Tibial nerve (tissue), 4 donors: ENCODE measurements around the gene IRF2BP1. TPM values are rescaled to one million over a fixed set of nuclear protein-coding genes. Genes with fewer than 3 reads are reported as not detected.

Experiments used
- DNase-seq, 2 donors: peaks; one replicate each; pipeline ENCODE4 v3.0.0-alpha.2; 2019; ENCODE audit warnings: low spot score in 2 of 2
- H3K27ac ChIP-seq, 4 donors: fragments of 200-600 bp; sonication (generic) in 3 of 4; one replicate each; pipeline ENCODE4 v1.5.1; 2017 to 2019; ENCODE audit warnings: mild to moderate bottlenecking in 1 of 4
- H3K27me3 ChIP-seq, 2 donors: fragments of 200-600 bp; sonication (generic) in 1 of 2; one replicate each; pipeline versions ENCODE4 v1.5.1 to v1.6.0; 2017 to 2019
- H3K36me3 ChIP-seq, 3 donors: fragments of 200-600 bp; sonication (generic); one replicate each; pipeline ENCODE4 v1.5.1; 2018 to 2019
- H3K4me1 ChIP-seq, 4 donors: fragments of 200-600 bp; sonication (generic) in 3 of 4; one replicate each; pipeline ENCODE4 v1.5.1; 2017 to 2019
- H3K4me3 ChIP-seq, 4 donors: fragments of 200-600 bp; sonication (generic) in 3 of 4; one replicate each; pipeline ENCODE4 v1.5.1; 2017 to 2019; ENCODE audit warnings: mild to moderate bottlenecking in 1 of 4, moderate library complexity in 1 of 4
- H3K9me3 ChIP-seq, 4 donors: fragments of 200-600 bp; sonication (generic) in 3 of 4; one replicate each; pipeline ENCODE4 v1.5.1; 2017 to 2019
- CTCF ChIP-seq, 5 experiments: fragments of 200-600 bp in 3 of 5; fragments of 450-650 bp in 2 of 5; sonication (generic) in 3 of 5; IDR thresholded peaks; one replicate each; pipeline ENCODE4 v1.5.1; 2016 to 2019; ENCODE audit warnings: antibody characterized with exemption in 5 of 5, mild to moderate bottlenecking in 3 of 5, moderate library complexity in 2 of 5
- EP300 ChIP-seq, 2 donors: sonication (generic); formaldehyde crosslinking; IDR thresholded peaks; one replicate each; pipeline ENCODE4 v1.6.1; 2017; ENCODE audit warnings: antibody characterized with exemption in 2 of 2, mild to moderate bottlenecking in 1 of 2
- POLR2A ChIP-seq, 2 donors: fragments of 450-650 bp; IDR thresholded peaks; one replicate each; pipeline ENCODE4 v1.6.1; 2017; ENCODE audit warnings: antibody characterized with exemption in 2 of 2, mild to moderate bottlenecking in 2 of 2, moderate library complexity in 2 of 2
- WGBS, 2 donors: methylation state at CpG; one replicate each; pipeline ENCODE4 v1.1.5; 2018; 5-methylcytosine and 5-hydroxymethylcytosine counted together
- total RNA-seq, 4 donors: library from RNA; depleted of rRNA; stranded (reverse); fragments of >200 nt; gene quantifications; one replicate each; pipeline ENCODE4 v1.1.0, GENCODE V29; 2016

IRF2BP1 gene
- total RNA-seq, 4 donors from 2014 or later: 16.4 to 33.3 (median 27.2) TPM

DNA sequence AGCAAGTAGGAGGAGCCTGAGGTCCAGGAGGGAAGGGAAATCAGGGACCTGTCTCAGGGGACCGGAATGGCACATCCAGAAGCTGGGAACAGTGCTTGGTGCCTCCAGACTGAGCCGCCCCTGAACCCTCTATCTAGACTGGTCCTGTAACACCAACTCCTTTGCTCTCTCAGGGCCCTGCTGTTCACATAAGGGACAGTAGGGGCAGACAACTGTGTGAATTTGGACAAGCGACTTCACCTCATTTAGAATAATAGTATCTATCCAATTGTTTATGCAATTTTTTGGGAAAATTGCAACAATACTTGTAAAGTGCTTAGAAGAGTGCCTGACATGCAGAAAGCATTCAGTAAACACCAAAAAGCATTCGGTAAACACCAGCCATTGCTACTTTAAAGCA lies 37.0 kb downstream of the IRF2BP1 start:
- WGBS, 2 donors: 90 to 91% methylated on average over 4 of the region's 4 CpGs
- Histone ChIP-seq H3K27me3 (no peaks in the 10 kb centered on the region), H3K9me3 (no peaks in the 10 kb centered on the region), H3K4me3 (no peak overlapping the region), H3K27ac (no peak overlapping the region), H3K4me1 (no peaks in the 10 kb centered on the region), H3K36me3 (peaks cover 8 to 100% (median 42%) of the 10 kb centered on the region in 3 donors)
- no peak for TF ChIP-seq CTCF (IDR thresholded peaks at IDR 0.05)
- DNase-seq: no peak

- 85 to 88% methylated on average over 13 of the region's 13 CpGs for WGBS, 2 donors
- no peaks in the 10 kb centered on the region for H3K9me3 ChIP-seq
- DNase-seq: no peak
- TF ChIP-seq POLR2A (IDR thresholded peaks at IDR 0.05): no peak
- no peak for TF ChIP-seq CTCF (IDR thresholded peaks at IDR 0.05)
- no peak for TF ChIP-seq EP300 (IDR thresholded peaks at IDR 0.05)
- H3K36me3 ChIP-seq: peaks cover 11 to 100% (median 44%) of the 10 kb centered on the region in 3 donors
- H3K27ac ChIP-seq: no peak overlapping the region
- H3K27me3 ChIP-seq: no peaks in the 10 kb centered on the region
- H3K4me3 ChIP-seq: no peak overlapping the region
- H3K4me1 ChIP-seq: no peaks in the 10 kb centered on the region
Measured at GRCh38 chr19:45847663-45848062, 38.3 kb downstream of the IRF2BP1 start.

DNA sequence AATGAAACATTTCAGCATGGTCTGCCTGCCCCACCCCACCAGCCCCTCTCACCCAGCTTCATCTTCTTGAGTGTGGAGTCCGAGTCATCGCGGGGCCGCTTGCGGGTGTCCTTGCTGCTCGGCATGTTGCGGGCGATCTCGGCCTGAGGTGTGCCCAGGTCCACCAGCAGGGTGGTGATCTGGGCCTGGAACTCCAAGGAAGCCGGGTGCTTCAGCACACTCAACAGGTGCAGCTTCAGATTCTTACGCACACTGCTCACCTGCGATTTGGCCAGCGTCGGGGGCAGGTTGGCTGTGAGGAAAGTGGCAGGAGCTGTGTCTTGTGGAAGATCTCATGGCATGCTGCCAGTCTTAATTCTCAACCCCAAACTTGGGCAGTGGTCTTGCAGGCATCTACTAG lies 43.7 kb downstream of the IRF2BP1 start:
- no peaks in the 10 kb centered on the region for H3K27me3 ChIP-seq
- 94 to 96% methylated on average over 14 of the region's 14 CpGs for WGBS, 2 donors
- no peak for DNase-seq
- no peak overlapping the region for H3K4me3 ChIP-seq
- H3K36me3 ChIP-seq: peaks cover 2 to 100% (median 21%) of the 10 kb centered on the region in 3 donors
- H3K4me1 ChIP-seq: no peaks in the 10 kb centered on the region
- no peaks in the 10 kb centered on the region for H3K9me3 ChIP-seq
- TF ChIP-seq CTCF (IDR thresholded peaks at IDR 0.05): no peak
- no peak for TF ChIP-seq EP300 (IDR thresholded peaks at IDR 0.05)
- TF ChIP-seq POLR2A (IDR thresholded peaks at IDR 0.05): no peak
- no peak overlapping the region for H3K27ac ChIP-seq

GRCh38 chr19:45834970-45835369 lies 51.0 kb downstream of the IRF2BP1 start:
- H3K4me1 ChIP-seq: no peaks in the 10 kb centered on the region
- no peak for DNase-seq
- no peak for TF ChIP-seq CTCF (IDR thresholded peaks at IDR 0.05)
- TF ChIP-seq POLR2A (IDR thresholded peaks at IDR 0.05): no peak
- TF ChIP-seq EP300 (IDR thresholded peaks at IDR 0.05): no peak
- H3K4me3 ChIP-seq: no peak overlapping the region
- H3K27me3 ChIP-seq: no peaks in the 10 kb centered on the region
- H3K36me3 ChIP-seq: peaks cover 6 to 100% (median 9%) of the 10 kb centered on the region in 3 donors
- no peak overlapping the region for H3K27ac ChIP-seq
- WGBS, 2 donors: 87 to 92% methylated on average over 7 of the region's 7 CpGs
- H3K9me3 ChIP-seq: no peaks in the 10 kb centered on the region

Other genes with a start within 250 kb of the IRF2BP1 start
- gene EML2, start 246.7 kb downstream of the IRF2BP1 start, total RNA-seq: 10 to 100 TPM; 21.0 to 57.1 (median 25.0) TPM
- gene GIPR, start 217.9 kb downstream of the IRF2BP1 start, total RNA-seq: 1 to 10 TPM in 1 of 4 donors, under 1 TPM in 1, not detected in 2; 0.98 to 2.4 TPM
- 100 to 1,000 TPM; 125 to 151 (median 137) TPM for gene SNRPD2, start 194.2 kb downstream of the IRF2BP1 start, total RNA-seq
- 10 to 100 TPM in 2 of 4 donors, 1 to 10 TPM in 2; 5.9 to 13.2 (median 10.5) TPM for gene QPCTL, start 193.5 kb downstream of the IRF2BP1 start, total RNA-seq
- gene FBXO46, start 155.2 kb downstream of the IRF2BP1 start, total RNA-seq: 10 to 100 TPM in 3 of 4 donors, 1 to 10 TPM in 1; 9.8 to 15.9 (median 13.7) TPM
- gene MEIOSIN, start 152.7 kb downstream of the IRF2BP1 start, total RNA-seq: not detected
- 10 to 100 TPM; 21.0 to 31.0 (median 22.9) TPM for gene SIX5, start 116.9 kb downstream of the IRF2BP1 start, total RNA-seq
- 10 to 100 TPM; 59.0 to 87.9 (median 77.4) TPM for gene DMPK, start 103.7 kb downstream of the IRF2BP1 start, total RNA-seq
- gene DMWD, start 93.3 kb downstream of the IRF2BP1 start, total RNA-seq: 10 to 100 TPM; 28.4 to 75.0 (median 53.8) TPM
- under 1 TPM in 1 of 4 donors, not detected in 3; 0.30 TPM for gene RSPH6A, start 70.8 kb downstream of the IRF2BP1 start, total RNA-seq
- gene SYMPK, start 23.0 kb downstream of the IRF2BP1 start, total RNA-seq: 10 to 100 TPM; 31.0 to 89.0 (median 57.4) TPM
- gene FOXA3, start 21.8 kb downstream of the IRF2BP1 start, total RNA-seq: not detected
- gene MYPOP, start 16.5 kb upstream of the IRF2BP1 start, total RNA-seq: 1 to 10 TPM; 3.6 to 9.0 (median 5.5) TPM
- not detected for gene NANOS2, start 28.6 kb upstream of the IRF2BP1 start, total RNA-seq
- 1 to 10 TPM; 1.5 to 6.9 (median 1.7) TPM for gene NOVA2, start 87.7 kb upstream of the IRF2BP1 start, total RNA-seq
- 10 to 100 TPM; 16.2 to 31.4 (median 21.3) TPM for gene CCDC61, start 109.3 kb upstream of the IRF2BP1 start, total RNA-seq
- not detected for gene PGLYRP1, start 136.9 kb upstream of the IRF2BP1 start, total RNA-seq
- gene IGFL4, start 154.9 kb upstream of the IRF2BP1 start, total RNA-seq: 1 to 10 TPM in 1 of 4 donors, under 1 TPM in 3; 0.21 to 1.8 (median 0.89) TPM
- not detected for gene IGFL3, start 238.5 kb upstream of the IRF2BP1 start, total RNA-seq